GM12878 (cell line): ENCODE measurements around the gene NBDY. TPM values are rescaled to one million over a fixed set of nuclear protein-coding genes. Genes with fewer than 3 reads are reported as not detected.

Experiments used
- ATAC-seq: fragments of 200-7000 bp; cut with Tn5 transposase; 3 replicates; pipeline ENCODE4 v1.9.1; 2020; ENCODE audit warnings: mild to moderate bottlenecking, moderate library complexity
- BruUV-seq: library from RNA; stranded (reverse); fragments of 400-500 nt; replicated peaks from 2 replicates; lab custom pipeline; 2021; lab: Mats Ljungman, UMichigan
- CTCF ChIA-PET: fragments of 300-600 bp; sonication (Branson Sonifier 250); formaldehyde crosslinking; extraction: SDS; loops from one replicate; lab custom pipeline; 2021; ENCODE audit warnings: inconsistent platforms; lab: Yijun Ruan, JAX
- POLR2A ChIA-PET: fragments of 350-600 bp; formaldehyde crosslinking; extraction: SDS; loops from one replicate; lab custom pipeline; 2021; ENCODE audit warnings: inconsistent platforms; lab: Charles Lee
- RAD21 ChIA-PET: fragments of 300-600 bp; sonication (Branson Sonifier 250); formaldehyde crosslinking; loops from one replicate; lab custom pipeline; 2023; ENCODE audit warnings: antibody characterized with exemption; ENCODE audit not compliant: unreplicated experiment; lab: Charles Lee
- SMC1A ChIA-PET: fragments of 300-600 bp; sonication (Branson Sonifier 250); formaldehyde crosslinking; loops from one replicate; lab custom pipeline; 2023; ENCODE audit not compliant: unreplicated experiment, uncharacterized antibody; lab: Charles Lee
- DNase-seq: peaks from one replicate; pipeline ENCODE4 v3.0.0-alpha.2; 2011; ENCODE audit warnings: low read depth, low spot score
- FAIRE-seq: peaks from 3 replicates; lab custom pipeline; 2011; peaks lifted over from hg19 to GRCh38; lab: Jason Lieb, UNC
- H2AFZ ChIP-seq: 2 replicates; pipeline ENCODE4 v1.6.0; 2011; ENCODE audit warnings: low read depth, low read length, control low read depth; ENCODE audit not compliant: control insufficient read depth
- H3K27ac ChIP-seq: 2 replicates; pipeline ENCODE4 v1.5.1; 2011; ENCODE audit warnings: control low read depth; ENCODE audit not compliant: control insufficient read depth, insufficient read depth
- H3K27me3 ChIP-seq, 2 experiments: replicated peaks in 1 of 2; 2 replicates each; pipeline versions ENCODE4 v1.6.0 to v1.6.1; 2011; ENCODE audit warnings: low read length in 1 of 2; ENCODE audit not compliant: control insufficient read depth in 2 of 2, insufficient read depth in 2 of 2
- H3K36me3 ChIP-seq, 2 experiments: 2 replicates each; pipeline ENCODE4 v1.5.1; 2011; ENCODE audit warnings: low read length in 1 of 2; ENCODE audit not compliant: control insufficient read depth in 2 of 2, insufficient read depth in 2 of 2
- H3K4me1 ChIP-seq: 2 replicates; pipeline ENCODE4 v1.6.1; 2011; ENCODE audit warnings: mild to moderate bottlenecking, low read length, moderate library complexity, mixed read lengths; ENCODE audit not compliant: control insufficient read depth, insufficient read depth
- H3K4me2 ChIP-seq: 2 replicates; pipeline ENCODE4 v1.6.0; 2011; ENCODE audit warnings: control low read depth; ENCODE audit not compliant: control insufficient read depth, insufficient read depth
- H3K4me3 ChIP-seq: fragments of 200-600 bp; sonication (generic); 2 replicates; pipeline ENCODE4 v1.5.1; 2016
- H3K79me2 ChIP-seq: 2 replicates; pipeline ENCODE4 v1.6.0; 2011; ENCODE audit warnings: low read length; ENCODE audit not compliant: control insufficient read depth, insufficient read depth
- H3K9ac ChIP-seq: 2 replicates; pipeline ENCODE4 v1.8.0; 2011; ENCODE audit warnings: low read length, control low read depth, mixed read lengths; ENCODE audit not compliant: control insufficient read depth, insufficient read depth
- H3K9me3 ChIP-seq: replicated peaks from 3 replicates; pipeline ENCODE4 v1.5.1; 2011; ENCODE audit warnings: mild to moderate bottlenecking, low read length; ENCODE audit not compliant: control insufficient read depth, insufficient read depth
- H4K20me1 ChIP-seq: 2 replicates; pipeline ENCODE4 v1.6.0; 2011; ENCODE audit not compliant: control insufficient read depth, insufficient read depth
- BHLHE40 ChIP-seq, 2 experiments: fragments of 450-650 bp in 1 of 2; IDR thresholded peaks; 2 replicates each; pipeline ENCODE4 v1.6.1; 2011 to 2017; ENCODE audit warnings: low read depth in 2 of 2, borderline replicate concordance in 1 of 2, improper control_type of control experiment in 1 of 2, low read length in 1 of 2, mild to moderate bottlenecking in 1 of 2
- CBX3 ChIP-seq: fragments of 200-600 bp; sonication (generic); IDR thresholded peaks from 2 replicates; pipeline ENCODE4 v1.6.1; 2016; ENCODE audit warnings: low read depth, borderline replicate concordance
- FOXM1 ChIP-seq: IDR thresholded peaks from 2 replicates; pipeline ENCODE4 v1.6.1; 2012; ENCODE audit warnings: low read depth, mild to moderate bottlenecking, inconsistent platforms, low read length, moderate library complexity
- GATAD2B ChIP-seq: fragments of 450-650 bp; conservative IDR thresholded peaks from 2 replicates; pipeline ENCODE4 v1.6.1; 2017; ENCODE audit warnings: low read depth, mild to moderate bottlenecking, moderate library complexity
- HCFC1 ChIP-seq: fragments of 150-350 bp; IDR thresholded peaks from 2 replicates; pipeline ENCODE4 v1.6.1; 2014; ENCODE audit warnings: low read length
- JUNB ChIP-seq: IDR thresholded peaks from 2 replicates; pipeline ENCODE4 v1.6.1; 2016; ENCODE audit warnings: antibody characterized with exemption, mild to moderate bottlenecking
- NRF1 ChIP-seq: conservative IDR thresholded peaks from 2 replicates; pipeline ENCODE4 v1.6.1; 2011; ENCODE audit warnings: mild to moderate bottlenecking, low read depth, low read length, improper control_type of control experiment
- TCF3 ChIP-seq: IDR thresholded peaks from 2 replicates; pipeline ENCODE4 v1.6.1; 2012; ENCODE audit warnings: low read depth, mild to moderate bottlenecking, low read length, borderline replicate concordance; ENCODE audit not compliant: insufficient read depth
- WGBS: methylation state at CpG from one replicate; pipeline ENCODE4 v1.1.6; 2016; ENCODE audit warnings: low lambda C conversion rate; ENCODE audit not compliant: insufficient replicate concordance, insufficient coverage; ENCODE audit errors: missing lambda C conversion rate; 5-methylcytosine and 5-hydroxymethylcytosine counted together
- in situ Hi-C: fragments of 300-500 bp; cut with MboI; formaldehyde crosslinking; loops from 9 replicates; pipeline ENCODE4 v1.14.3; 2018; ENCODE audit warnings: mixed read lengths
- intact Hi-C: fragments of 100-400 bp; cut with micrococcal nuclease; formaldehyde crosslinking; loops from one replicate; pipeline ENCODE4 v1.14.2; 2022; ENCODE audit not compliant: unreplicated experiment
- polyA plus RNA-seq, 11 experiments: library from polyadenylated mRNA; depleted of rRNA in 4 of 11; unstranded in 6 of 11; stranded (reverse) in 5 of 11; fragments of >200 nt; fragmentation: Nextera tagmentation in 4 of 11; fragmentation: Illumina TruSeq in 1 of 11; extraction: Ambion mirVana in 4 of 11; extraction: Trizol in 1 of 11; gene quantifications; 1 replicate in 1 of 11; 2 replicates in 10 of 11; pipeline versions ENCODE4 v1.2.1 to v1.2.3, GENCODE V29; 2011 to 2016; ENCODE audit warnings: inconsistent platforms in 2 of 11, missing spikeins in 2 of 11, low read depth in 1 of 11
- total RNA-seq, 4 experiments: library from RNA; depleted of rRNA in 3 of 4; stranded (reverse); fragments of >200 nt in 3 of 4; fragmentation: Illumina TruSeq in 1 of 4; extraction: Trizol in 1 of 4; gene quantifications; 2 replicates each; pipeline versions ENCODE4 v1.2.1 to v1.2.3, GENCODE V29; 2013 to 2021
- TF ChIP-seq, protein P1 (sequence below): fragments of 450-650 bp; formaldehyde crosslinking; IDR thresholded peaks from 2 replicates; pipeline ENCODE4 v1.4.0; 2022; ENCODE audit warnings: mild to moderate bottlenecking, moderate library complexity

NBDY gene
- total and polyA plus RNA-seq, 10 of the 15 experiments (the other 5 are each of a cell fraction or from before 2014, with no cell fraction given) = 10.8 to 122 (median 61.5) TPM

DNA sequence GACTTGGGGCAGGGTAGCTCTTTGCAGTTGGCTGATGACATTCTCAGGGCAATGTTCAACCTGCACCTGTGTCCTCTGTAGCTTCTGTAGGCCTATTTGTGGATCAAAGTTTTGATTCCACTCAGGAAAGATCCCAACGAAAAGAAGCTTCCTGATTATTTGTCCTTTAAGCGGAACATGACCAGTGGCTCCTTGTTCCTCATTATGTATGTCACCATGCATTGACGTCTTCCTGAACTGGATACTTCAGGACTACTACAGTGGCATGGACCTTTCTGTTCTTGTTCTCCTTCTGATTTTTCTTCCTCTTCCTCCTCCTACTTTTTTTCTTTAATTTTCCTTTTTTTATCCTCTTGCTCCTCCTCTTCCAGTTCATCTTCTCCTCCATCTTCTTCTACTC, 62.4 kb downstream of the NBDY start (continued):
- TF ChIP-seq FOXM1 = no peak
- TF ChIP-seq GATAD2B = no peak
- no peak for TF ChIP-seq NRF1
- no peak for TF ChIP-seq CBX3
- no peak for TF ChIP-seq TCF3

DNA sequence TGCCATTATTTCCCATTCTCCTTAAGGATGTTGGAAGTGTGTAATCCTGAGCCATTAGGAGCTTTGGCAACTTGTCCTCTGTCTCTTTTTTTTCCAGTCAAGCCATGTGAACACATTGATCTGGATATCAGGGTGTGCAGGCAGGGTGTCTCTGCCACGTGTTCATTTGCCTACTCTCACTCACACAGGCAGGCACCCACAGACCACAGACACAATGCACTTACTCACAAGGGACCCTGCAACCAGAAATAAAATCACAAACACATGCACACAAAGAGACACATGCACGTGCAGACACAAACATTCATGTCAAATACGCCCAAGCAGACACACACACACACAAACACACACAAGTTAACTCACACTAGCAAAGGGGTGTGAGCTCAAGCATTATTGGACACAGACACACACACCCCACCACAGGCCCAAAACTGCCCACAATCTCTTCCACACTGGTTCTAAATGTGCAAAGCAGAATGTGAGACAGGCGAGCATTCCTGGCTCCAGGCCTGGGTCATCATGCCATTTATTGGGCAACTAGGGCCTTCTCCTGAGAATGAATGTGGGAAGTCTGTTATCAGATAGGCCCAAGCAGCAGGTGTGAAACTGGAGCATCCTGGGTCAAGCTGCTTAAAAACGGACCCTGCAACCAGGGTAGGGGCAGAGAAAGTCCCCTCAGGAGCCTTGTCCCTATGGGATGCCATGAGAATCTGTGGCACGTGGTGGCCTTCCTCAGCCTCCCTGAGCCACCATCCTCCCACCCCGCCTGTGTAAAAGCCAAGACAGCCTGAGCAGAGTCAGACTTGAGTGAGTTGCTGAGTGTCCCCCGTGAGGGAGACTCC, 63.4 kb downstream of the NBDY start:
- DNase-seq = no peak
- ChIA-PET CTCF (interaction anchor here (1.2 kb wide), 1 partner anchor 11 kb away, joined by 6 read pairs; no protein-coding TSS in a partner anchor), RAD21 (no interaction called here), SMC1A (interaction anchor here (1.7 kb wide), 1 partner anchor 185 kb away, joined by 5 read pairs; no protein-coding TSS in a partner anchor), POLR2A (no interaction called here)
- H3K4me1 ChIP-seq = no peaks in the 10 kb centered on the region
- in situ Hi-C loops = no loop called here
- no peaks in the 10 kb centered on the region; a peak in 3 of 4 replicates for H3K36me3 ChIP-seq
- H3K27ac ChIP-seq = no peak overlapping the region
- no peak for FAIRE-seq
- no TSS peak for BruUV-seq
- no peak overlapping the region for H3K4me2 ChIP-seq
- H3K9me3 ChIP-seq = no peaks in the 10 kb centered on the region
- no peak overlapping the region for H3K4me3 ChIP-seq
- ATAC-seq = no peak
- 45% methylated on average over 8 of the region's 8 CpGs for WGBS
- no peaks in the 10 kb centered on the region for H3K27me3 ChIP-seq
- no peaks in the 10 kb centered on the region for H3K79me2 ChIP-seq
- H2AFZ ChIP-seq = no peak overlapping the region
- TF ChIP-seq JUNB = no peak
- TF ChIP-seq HCFC1 = no peak
- TF ChIP-seq, protein P1, sequence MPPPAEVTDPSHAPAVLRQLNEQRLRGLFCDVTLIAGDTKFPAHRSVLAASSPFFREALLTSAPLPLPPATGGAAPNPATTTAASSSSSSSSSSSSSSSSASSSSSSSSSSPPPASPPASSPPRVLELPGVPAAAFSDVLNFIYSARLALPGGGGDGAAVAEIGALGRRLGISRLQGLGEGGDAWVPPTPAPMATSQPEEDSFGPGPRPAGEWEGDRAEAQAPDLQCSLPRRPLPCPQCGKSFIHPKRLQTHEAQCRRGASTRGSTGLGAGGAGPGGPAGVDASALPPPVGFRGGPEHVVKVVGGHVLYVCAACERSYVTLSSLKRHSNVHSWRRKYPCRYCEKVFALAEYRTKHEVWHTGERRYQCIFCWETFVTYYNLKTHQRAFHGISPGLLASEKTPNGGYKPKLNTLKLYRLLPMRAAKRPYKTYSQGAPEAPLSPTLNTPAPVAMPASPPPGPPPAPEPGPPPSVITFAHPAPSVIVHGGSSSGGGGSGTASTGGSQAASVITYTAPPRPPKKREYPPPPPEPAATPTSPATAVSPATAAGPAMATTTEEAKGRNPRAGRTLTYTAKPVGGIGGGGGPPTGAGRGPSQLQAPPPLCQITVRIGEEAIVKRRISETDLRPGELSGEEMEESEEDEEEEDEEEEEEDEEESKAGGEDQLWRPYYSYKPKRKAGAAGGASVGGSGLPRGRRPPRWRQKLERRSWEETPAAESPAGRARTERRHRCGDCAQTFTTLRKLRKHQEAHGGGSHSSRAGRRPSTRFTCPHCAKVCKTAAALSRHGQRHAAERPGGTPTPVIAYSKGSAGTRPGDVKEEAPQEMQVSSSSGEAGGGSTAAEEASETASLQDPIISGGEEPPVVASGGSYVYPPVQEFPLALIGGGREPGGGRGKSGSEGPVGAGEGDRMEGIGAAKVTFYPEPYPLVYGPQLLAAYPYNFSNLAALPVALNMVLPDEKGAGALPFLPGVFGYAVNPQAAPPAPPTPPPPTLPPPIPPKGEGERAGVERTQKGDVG (CRISPR knock-in tag) = no peak
- TF ChIP-seq BHLHE40 (IDR thresholded peaks at IDR 0.05; ENCODE audit: borderline replicate concordance in 1 of 2, low read depth in 2 of 2, low read length in 1 of 2) = peak; percentile 69 to 84; a peak in 3 of 4 replicates
- H3K9ac ChIP-seq = no peak overlapping the region
- intact Hi-C loops = no loop called here
- H4K20me1 ChIP-seq = no peaks in the 10 kb centered on the region
